A673 (cell line): ENCODE results near the gene COG4. TPM values are rescaled to one million over a fixed set of nuclear protein-coding genes. Genes with fewer than 3 reads are reported as not detected.

Experiments used
- BruUV-seq: library from RNA; stranded (reverse); fragments of 400-500 nt; replicated peaks from 2 replicates; lab custom pipeline; 2021; lab: Mats Ljungman, UMichigan
- CTCF ChIA-PET: fragments of 300-600 bp; sonication (Branson Sonifier 250); formaldehyde crosslinking; loops from one replicate; lab custom pipeline; 2022; ENCODE audit warnings: antibody characterized with exemption; lab: Charles Lee
- POLR2A ChIA-PET: fragments of 300-600 bp; sonication (Branson Sonifier 250); formaldehyde crosslinking; loops from one replicate; lab custom pipeline; 2022; ENCODE audit warnings: antibody characterized with exemption; ENCODE audit not compliant: low non-redundant PET; lab: Charles Lee
- DNase-seq: peaks from one replicate; pipeline ENCODE4 v3.0.0-alpha.2; 2015; ENCODE audit warnings: low spot score
- H3K27ac ChIP-seq: fragments of 200-600 bp; sonication (generic); 2 replicates; pipeline ENCODE4 v1.5.1; 2016; ENCODE audit warnings: mixed run types, low read depth, mild to moderate bottlenecking, mixed read lengths, antibody characterized with exemption, low read length; ENCODE audit not compliant: poor library complexity, severe bottlenecking
- H3K27me3 ChIP-seq: fragments of 200-600 bp; sonication (generic); replicated peaks from 2 replicates; pipeline ENCODE4 v1.6.1; 2017; ENCODE audit warnings: mixed run types, low read depth, mild to moderate bottlenecking, mixed read lengths, antibody characterized with exemption, low read length; ENCODE audit not compliant: insufficient read depth, poor library complexity
- H3K36me3 ChIP-seq: fragments of 200-600 bp; sonication (generic); 2 replicates; pipeline ENCODE4 v1.6.1; 2016; ENCODE audit warnings: mixed run types, mild to moderate bottlenecking, mixed read lengths, antibody characterized with exemption, low read length; ENCODE audit not compliant: insufficient read depth, poor library complexity, severe bottlenecking
- H3K4me1 ChIP-seq: fragments of 200-600 bp; sonication (generic); 2 replicates; pipeline ENCODE4 v1.6.1; 2017; ENCODE audit warnings: mixed run types, mild to moderate bottlenecking, mixed read lengths, antibody characterized with exemption, low read length; ENCODE audit not compliant: insufficient read depth, poor library complexity, severe bottlenecking
- H3K4me3 ChIP-seq: fragments of 200-600 bp; sonication (generic); 2 replicates; pipeline ENCODE4 v1.5.1; 2016; ENCODE audit warnings: low read depth, mixed run types, mild to moderate bottlenecking, mixed read lengths, low read length; ENCODE audit not compliant: poor library complexity, severe bottlenecking
- H3K9me3 ChIP-seq: fragments of 200-600 bp; sonication (generic); 2 replicates; pipeline ENCODE4 v1.6.1; 2016; ENCODE audit warnings: mixed run types, low read depth, mild to moderate bottlenecking, mixed read lengths, antibody characterized with exemption, low read length; ENCODE audit not compliant: poor library complexity, severe bottlenecking
- CTCF ChIP-seq: fragments of 300-800, 200-600 bp; sonication (generic); conservative IDR thresholded peaks from 2 replicates; pipeline ENCODE4 v1.5.1; 2017; ENCODE audit warnings: low read depth, mild to moderate bottlenecking, antibody characterized with exemption, low read length, moderate library complexity, mixed read lengths
- EZH2 ChIP-seq: fragments of 200-600 bp; sonication (generic); IDR thresholded peaks from 2 replicates; pipeline ENCODE4 v1.6.1; 2017; ENCODE audit warnings: borderline replicate concordance, low read depth, mild to moderate bottlenecking, mixed read lengths, antibody characterized with exemption, low read length; ENCODE audit not compliant: poor library complexity, severe bottlenecking
- intact Hi-C: fragments of 100-400 bp; cut with micrococcal nuclease; formaldehyde crosslinking; loops from one replicate; pipeline ENCODE4 v1.10.0; 2022; ENCODE audit not compliant: unreplicated experiment
- total RNA-seq: library from RNA; stranded (reverse); gene quantifications from 2 replicates; pipeline ENCODE4 v1.2.3, GENCODE V29; 2021

The COG4 gene
- total RNA-seq, 1 experiment from 2014 or later: 68.6 TPM

- DNase-seq: no peak
- intact Hi-C loops: no loop called here
- ChIA-PET POLR2A (no interaction called here), CTCF (interaction anchor here (0.7 kb wide), 1 partner anchor 40 kb away, joined by 4 read pairs; no protein-coding TSS in a partner anchor)
- no peak overlapping the region for H3K27ac ChIP-seq
- H3K9me3 ChIP-seq: no peaks in the 10 kb centered on the region
- BruUV-seq: no TSS peak
- H3K27me3 ChIP-seq: no peaks in the 10 kb centered on the region
- no peak overlapping the region for H3K4me3 ChIP-seq
- no peaks in the 10 kb centered on the region for H3K36me3 ChIP-seq
- TF ChIP-seq CTCF: no peak
- no peak for TF ChIP-seq EZH2
- H3K4me1 ChIP-seq: no peaks in the 10 kb centered on the region
Observed at GRCh38 chr16:70468776-70469525, 54.4 kb downstream of the COG4 start.

- no TSS peak for BruUV-seq
- no peak overlapping the region for H3K4me3 ChIP-seq
- POLR2A ChIA-PET: interaction anchor here (0.7 kb wide), 2 partner anchors 94 to 142 kb away, joined by 3 read pairs; no protein-coding TSS in a partner anchor
- H3K27me3 ChIP-seq: no peaks in the 10 kb centered on the region
- H3K36me3 ChIP-seq: no peaks in the 10 kb centered on the region
- TF ChIP-seq EZH2: no peak
- no peak for TF ChIP-seq CTCF
- no peaks in the 10 kb centered on the region for H3K9me3 ChIP-seq
- no peaks in the 10 kb centered on the region for H3K4me1 ChIP-seq
- intact Hi-C loops: no loop called here
- DNase-seq: no peak
- CTCF ChIA-PET: no interaction called here
- no peak overlapping the region for H3K27ac ChIP-seq
Observed at GRCh38 chr16:70467608-70468007, 55.7 kb downstream of the COG4 start.

- ChIA-PET POLR2A (interaction anchor here (0.7 kb wide), 1 partner anchor 142 kb away, joined by 3 read pairs; no protein-coding TSS in a partner anchor), CTCF (no interaction called here)
- no peak overlapping the region for H3K27ac ChIP-seq
- H3K4me3 ChIP-seq: no peak overlapping the region
- H3K36me3 ChIP-seq: no peaks in the 10 kb centered on the region
- intact Hi-C loops: no loop called here
- no peak for TF ChIP-seq CTCF
- no peak for TF ChIP-seq EZH2
- no peaks in the 10 kb centered on the region for H3K9me3 ChIP-seq
- H3K4me1 ChIP-seq: no peaks in the 10 kb centered on the region
- no TSS peak for BruUV-seq
- DNase-seq: no peak
- no peaks in the 10 kb centered on the region for H3K27me3 ChIP-seq
Observed at GRCh38 chr16:70467113-70467512, 56.2 kb downstream of the COG4 start.
